Epithelial cell of proximal tubule (primary cell): Measurements from ENCODE around the gene EIF4E2. TPM values are rescaled to one million over a fixed set of nuclear protein-coding genes. Genes with fewer than 3 reads are reported as not detected.

Experiments
- DNase-seq: peaks from one replicate; pipeline ENCODE4 v3.0.0-alpha.2; 2011; ENCODE audit warnings: low read depth
- H3K4me3 ChIP-seq: 2 replicates; pipeline ENCODE4 v1.5.1; 2011; ENCODE audit warnings: low read depth, mild to moderate bottlenecking, low read length
- CTCF ChIP-seq: conservative IDR thresholded peaks from 2 replicates; pipeline ENCODE4 v1.5.1; 2012; ENCODE audit warnings: low read depth, mild to moderate bottlenecking, low read length
- total RNA-seq: library from RNA; depleted of rRNA; stranded (reverse); fragments of >200 nt; gene quantifications from 2 replicates; pipeline ENCODE4 v1.2.3, GENCODE V29; 2015

The EIF4E2 gene
- total RNA-seq, 1 donor from 2014 or later = 96.0 TPM

GRCh38 chr2:232525791-232526371 lies 24.6 kb upstream of the EIF4E2 start, which contains the start of gene CHRND:
Gene CHRND (plus strand): TSS chr2:232526160. CDS start chr2:232526216, 56 bp downstream.
- H3K4me3 ChIP-seq = no peak within 1 kb of the TSS
- no peak for TF ChIP-seq CTCF
- DNase-seq = no peak

GRCh38 chr2:232526372-232526941 lies 24.0 kb upstream of the EIF4E2 start:
- DNase-seq = no peak
- no peak for TF ChIP-seq CTCF

GRCh38 chr2:232527905-232528470 lies 22.5 kb upstream of the EIF4E2 start:
- no peak for TF ChIP-seq CTCF
- DNase-seq = no peak
- no peak overlapping the region for H3K4me3 ChIP-seq

More at GRCh38 chr2:232526372-232526941, 24.0 kb upstream of the EIF4E2 start:
- no peak overlapping the region for H3K4me3 ChIP-seq

GRCh38 chr2:232528746-232529460 lies 21.6 kb upstream of the EIF4E2 start:
- no peak for TF ChIP-seq CTCF
- no peak overlapping the region for H3K4me3 ChIP-seq
- DNase-seq = no peak

GRCh38 chr2:232529806-232530547 lies 20.5 kb upstream of the EIF4E2 start:
- H3K4me3 ChIP-seq = no peak overlapping the region
- TF ChIP-seq CTCF = no peak
- DNase-seq = no peak

GRCh38 chr2:232530626-232531260 lies 19.7 kb upstream of the EIF4E2 start:
- H3K4me3 ChIP-seq = no peak overlapping the region
- TF ChIP-seq CTCF = no peak
- no peak for DNase-seq
